A549 (cell line): Measurements from ENCODE around the gene NKD1. TPM values are rescaled to one million over a fixed set of nuclear protein-coding genes. Genes with fewer than 3 reads are reported as not detected.

Source experiments
- ATAC-seq, 2 experiments: fragments of 200-7000 bp in 1 of 2; fragments of >200 bp in 1 of 2; cut with Nextera tagmentation in 1 of 2; cut with Tn5 transposase in 1 of 2; 3 replicates each; pipeline versions ENCODE4 v1.8.0 to v1.9.1; 2018 to 2020; ENCODE audit warnings: mild to moderate bottlenecking in 1 of 2, moderate library complexity in 1 of 2
- CTCF ChIA-PET: fragments of 300-600 bp; sonication (Branson Sonifier 250); formaldehyde crosslinking; extraction: SDS; loops from one replicate; lab custom pipeline; 2021; ENCODE audit warnings: antibody characterized with exemption, inconsistent platforms; lab: Yijun Ruan, JAX
- POLR2A ChIA-PET: fragments of 350-600 bp; formaldehyde crosslinking; extraction: SDS; loops from one replicate; lab custom pipeline; 2021; ENCODE audit warnings: antibody characterized with exemption, inconsistent platforms; lab: Yijun Ruan, JAX
- DNase-seq, 2 experiments: peaks; one replicate each; pipeline versions ENCODE4 v3.0.0 to v3.0.0-alpha.2; 2011 to 2016; ENCODE audit warnings: low read depth in 1 of 2, low spot score in 1 of 2
- FAIRE-seq: peaks from 2 replicates; lab custom pipeline; 2011; peaks lifted over from hg19 to GRCh38; lab: Jason Lieb, UNC
- H3K27ac ChIP-seq, 2 experiments: fragments of >200 bp; sonication (Bioruptor Twin); formaldehyde crosslinking; 3 replicates each; pipeline ENCODE4 v1.5.1; 2016 to 2017
- H3K4me1 ChIP-seq: fragments of >200 bp; sonication (Bioruptor Twin); formaldehyde crosslinking; 3 replicates; pipeline ENCODE4 v1.6.1; 2016
- H3K4me2 ChIP-seq: fragments of >200 bp; sonication (Bioruptor Twin); formaldehyde crosslinking; 3 replicates; pipeline ENCODE4 v1.6.1; 2016
- H3K4me3 ChIP-seq: fragments of >200 bp; sonication (Bioruptor Twin); formaldehyde crosslinking; 3 replicates; pipeline ENCODE4 v1.5.1; 2016
- H3K9me3 ChIP-seq: fragments of >200 bp; sonication (Bioruptor Twin); formaldehyde crosslinking; 3 replicates; pipeline ENCODE4 v1.6.1; 2016
- BHLHE40 ChIP-seq: IDR thresholded peaks from 2 replicates; pipeline ENCODE4 v1.6.1; 2012; ENCODE audit warnings: low read depth, low read length, inconsistent platforms
- CBX2 ChIP-seq: fragments of 200-600 bp; sonication (generic); IDR thresholded peaks from 2 replicates; pipeline ENCODE4 v1.6.1; 2016; ENCODE audit warnings: low read depth, mild to moderate bottlenecking, borderline replicate concordance
- CEBPB ChIP-seq, 2 experiments: fragments of >200 bp in 1 of 2; sonication (Bioruptor Twin) in 1 of 2; formaldehyde crosslinking in 1 of 2; IDR thresholded peaks; 2 replicates each; pipeline ENCODE4 v1.6.1; 2012 to 2016
- CHD2 ChIP-seq: fragments of 150-350 bp; IDR thresholded peaks from 2 replicates; pipeline ENCODE4 v1.6.1; 2014; ENCODE audit warnings: low read length; ENCODE audit not compliant: partially characterized antibody
- EHMT2 ChIP-seq: fragments of 200-600 bp; sonication (generic); IDR thresholded peaks from 2 replicates; pipeline ENCODE4 v1.6.1; 2016; ENCODE audit warnings: antibody characterized with exemption, low read depth, mild to moderate bottlenecking, moderate library complexity
- ESRRA ChIP-seq: fragments of 150-350 bp; IDR thresholded peaks from 2 replicates; pipeline ENCODE4 v1.6.1; 2014; ENCODE audit warnings: mild to moderate bottlenecking, low read length, borderline replicate concordance
- FOXS1 ChIP-seq: fragments of 250-450 bp; sonication (Bioruptor Pico); IDR thresholded peaks from 2 replicates; pipeline ENCODE4 v1.5.0; 2020; ENCODE audit warnings: mild to moderate bottlenecking, moderate library complexity
- HDAC2 ChIP-seq: fragments of 200-600 bp; sonication (generic); IDR thresholded peaks from 2 replicates; pipeline ENCODE4 v1.6.1; 2016
- HEYL ChIP-seq: fragments of 250-450 bp; sonication (Bioruptor Pico); IDR thresholded peaks from 2 replicates; pipeline ENCODE4 v1.8.0; 2021; ENCODE audit warnings: mild to moderate bottlenecking, moderate library complexity
- HOXA7 ChIP-seq: fragments of 250-450 bp; sonication (Bioruptor Pico); IDR thresholded peaks from 2 replicates; pipeline ENCODE4 v1.5.0; 2020; ENCODE audit warnings: mild to moderate bottlenecking, moderate library complexity
- HOXB13 ChIP-seq: fragments of 250-450 bp; sonication (Bioruptor Pico); IDR thresholded peaks from 2 replicates; pipeline ENCODE4 v1.5.0; 2020; ENCODE audit warnings: low read depth, mild to moderate bottlenecking, moderate library complexity
- JUN ChIP-seq, 2 experiments: fragments of >200 bp; sonication (Bioruptor Twin); formaldehyde crosslinking; IDR thresholded peaks; 2 replicates in 1 of 2; 3 replicates in 1 of 2; pipeline ENCODE4 v1.6.1; 2016 to 2017
- MAFK ChIP-seq: fragments of 450-650 bp; IDR thresholded peaks from 2 replicates; pipeline ENCODE4 v1.6.1; 2014; ENCODE audit not compliant: partially characterized antibody
- MYC ChIP-seq: IDR thresholded peaks from 2 replicates; pipeline ENCODE4 v1.6.1; 2012; ENCODE audit warnings: mild to moderate bottlenecking, inconsistent platforms, low read length, improper control_type of control experiment, borderline replicate concordance
- NFE2L2 ChIP-seq: fragments of 150-350 bp; conservative IDR thresholded peaks from 2 replicates; pipeline ENCODE4 v1.6.1; 2014; ENCODE audit warnings: low read length
- POLR2A ChIP-seq: IDR thresholded peaks from 2 replicates; pipeline ENCODE4 v1.6.1; 2012; ENCODE audit warnings: mild to moderate bottlenecking, low read length
- POLR2AphosphoS2 ChIP-seq: conservative IDR thresholded peaks from 2 replicates; pipeline ENCODE4 v1.6.1; 2012; ENCODE audit warnings: low read length, improper control_type of control experiment, inconsistent platforms
- RARB ChIP-seq: fragments of 250-450 bp; sonication (Bioruptor Pico); IDR thresholded peaks from 2 replicates; pipeline ENCODE4 v1.8.0; 2021; ENCODE audit warnings: mild to moderate bottlenecking, moderate library complexity
- RCOR1 ChIP-seq: fragments of 150-350 bp; IDR thresholded peaks from 2 replicates; pipeline ENCODE4 v1.6.1; 2014; ENCODE audit warnings: antibody characterized with exemption, low read length, low read depth
- RFX5 ChIP-seq: fragments of 450-650 bp; IDR thresholded peaks from 2 replicates; pipeline ENCODE4 v1.7.1; 2014; ENCODE audit warnings: antibody characterized with exemption, mild to moderate bottlenecking, moderate library complexity
- RNF2 ChIP-seq: fragments of 200-600 bp; sonication (generic); IDR thresholded peaks from 2 replicates; pipeline ENCODE4 v1.6.1; 2016; ENCODE audit warnings: low read depth, mild to moderate bottlenecking, antibody characterized with exemption, moderate library complexity, borderline replicate concordance
- TP53 ChIP-seq: fragments of 250-450 bp; sonication (Bioruptor Pico); IDR thresholded peaks from 2 replicates; pipeline ENCODE4 v1.5.0; 2021; ENCODE audit warnings: mild to moderate bottlenecking, moderate library complexity
- ZSCAN20 ChIP-seq: fragments of 250-450 bp; sonication (Bioruptor Pico); IDR thresholded peaks from 2 replicates; pipeline ENCODE4 v1.8.0; 2022; ENCODE audit warnings: mild to moderate bottlenecking, moderate library complexity
- WGBS: methylation state at CpG from one replicate; pipeline ENCODE4 v1.1.6; 2017; ENCODE audit errors: missing lambda C conversion rate; 5-methylcytosine and 5-hydroxymethylcytosine counted together
- polyA plus RNA-seq, 4 experiments: library from polyadenylated mRNA; depleted of rRNA in 3 of 4; stranded (reverse); fragments of >200 nt; fragmentation: RNase III in 1 of 4; extraction: RNeasy Plus Mini Kit Qiagen cat#74134 plus additional on column Dnase treatment in 1 of 4; gene quantifications; 2 replicates in 3 of 4; 3 replicates in 1 of 4; pipeline ENCODE4 v1.2.3, GENCODE V29; 2011 to 2017
- TF ChIP-seq, protein P1 (sequence below): IDR thresholded peaks from 2 replicates; pipeline ENCODE4 v1.6.1; 2012
- TF ChIP-seq, protein P2 (sequence below): IDR thresholded peaks from 2 replicates; pipeline ENCODE4 v1.6.1; 2012; ENCODE audit warnings: low read depth, borderline replicate concordance
- TF ChIP-seq, protein P3 (sequence below): fragments of 250-450 bp; sonication (Bioruptor Pico); IDR thresholded peaks from 2 replicates; pipeline ENCODE4 v1.5.0; 2021; ENCODE audit warnings: mild to moderate bottlenecking, moderate library complexity, borderline replicate concordance
- TF ChIP-seq, protein P4 (sequence below): fragments of >200 bp; sonication (Bioruptor Twin); formaldehyde crosslinking; IDR thresholded peaks from 3 replicates; pipeline ENCODE4 v1.5.1; 2016
- TF ChIP-seq, protein P5 (sequence below): fragments of 250-450 bp; sonication (Bioruptor Pico); IDR thresholded peaks from 2 replicates; pipeline ENCODE4 v1.5.0; 2020; ENCODE audit warnings: low read depth, mild to moderate bottlenecking, moderate library complexity
- TF ChIP-seq, protein P6 (sequence below): fragments of 200-600 bp; sonication (generic); IDR thresholded peaks from 2 replicates; pipeline ENCODE4 v1.6.1; 2016; ENCODE audit warnings: antibody characterized with exemption, mild to moderate bottlenecking, moderate library complexity

The NKD1 gene
- polyA plus RNA-seq, 2 of the 4 experiments (the other 2 are of a cell fraction) = 0.10 to 0.19 TPM

DNA sequence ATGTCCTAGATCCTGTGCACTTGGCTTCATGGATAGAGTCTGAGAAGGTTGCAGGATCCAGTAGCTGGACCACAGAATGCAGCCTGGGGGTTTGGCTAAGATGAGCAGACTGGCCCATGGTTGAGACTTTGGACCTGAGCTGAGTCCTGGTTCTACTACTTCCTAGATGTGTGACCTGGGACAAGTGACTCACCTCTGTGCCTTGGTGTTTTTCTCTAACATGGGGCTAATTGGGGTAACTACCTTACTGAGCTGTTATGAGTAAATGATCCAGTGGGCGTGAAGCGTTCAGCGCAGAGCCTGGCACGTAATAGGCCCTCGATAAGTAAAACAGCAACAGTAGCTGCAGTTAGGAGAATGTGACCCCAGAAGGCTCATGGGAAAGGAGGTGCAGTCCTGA, 94.2 kb downstream of the NKD1 start:
- FAIRE-seq (no peak), ATAC-seq (no peak), DNase-seq (no peak)
- H3K4me3 ChIP-seq = no peak overlapping the region
- H3K9me3 ChIP-seq = no peaks in the 10 kb centered on the region
- TF ChIP-seq, protein P1, sequence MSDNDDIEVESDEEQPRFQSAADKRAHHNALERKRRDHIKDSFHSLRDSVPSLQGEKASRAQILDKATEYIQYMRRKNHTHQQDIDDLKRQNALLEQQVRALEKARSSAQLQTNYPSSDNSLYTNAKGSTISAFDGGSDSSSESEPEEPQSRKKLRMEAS = no peak
- TF ChIP-seq RCOR1 (no peak), MYC (no peak), JUN (IDR thresholded peaks at IDR 0.05) (no peak), POLR2AphosphoS2 (no peak), HEYL (CRISPR knock-in tag) (no peak), POLR2A (no peak), BHLHE40 (no peak), TP53 (CRISPR knock-in tag) (no peak), NFE2L2 (no peak), CBX2 (no peak), ESRRA (no peak), HOXB13 (CRISPR knock-in tag) (no peak), MAFK (no peak)
- TF ChIP-seq, protein P2, sequence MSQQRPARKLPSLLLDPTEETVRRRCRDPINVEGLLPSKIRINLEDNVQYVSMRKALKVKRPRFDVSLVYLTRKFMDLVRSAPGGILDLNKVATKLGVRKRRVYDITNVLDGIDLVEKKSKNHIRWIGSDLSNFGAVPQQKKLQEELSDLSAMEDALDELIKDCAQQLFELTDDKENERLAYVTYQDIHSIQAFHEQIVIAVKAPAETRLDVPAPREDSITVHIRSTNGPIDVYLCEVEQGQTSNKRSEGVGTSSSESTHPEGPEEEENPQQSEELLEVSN = no peak
- TF ChIP-seq, protein P3, sequence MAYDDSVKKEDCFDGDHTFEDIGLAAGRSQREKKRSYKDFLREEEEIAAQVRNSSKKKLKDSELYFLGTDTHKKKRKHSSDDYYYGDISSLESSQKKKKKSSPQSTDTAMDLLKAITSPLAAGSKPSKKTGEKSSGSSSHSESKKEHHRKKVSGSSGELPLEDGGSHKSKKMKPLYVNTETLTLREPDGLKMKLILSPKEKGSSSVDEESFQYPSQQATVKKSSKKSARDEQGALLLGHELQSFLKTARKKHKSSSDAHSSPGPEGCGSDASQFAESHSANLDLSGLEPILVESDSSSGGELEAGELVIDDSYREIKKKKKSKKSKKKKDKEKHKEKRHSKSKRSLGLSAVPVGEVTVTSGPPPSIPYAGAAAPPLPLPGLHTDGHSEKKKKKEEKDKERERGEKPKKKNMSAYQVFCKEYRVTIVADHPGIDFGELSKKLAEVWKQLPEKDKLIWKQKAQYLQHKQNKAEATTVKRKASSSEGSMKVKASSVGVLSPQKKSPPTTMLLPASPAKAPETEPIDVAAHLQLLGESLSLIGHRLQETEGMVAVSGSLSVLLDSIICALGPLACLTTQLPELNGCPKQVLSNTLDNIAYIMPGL (CRISPR knock-in tag) = no peak
- POLR2A ChIA-PET = no interaction called here
- no peak overlapping the region for H3K4me2 ChIP-seq
- WGBS = 70% methylated on average over 5 of the region's 5 CpGs
- H3K27ac ChIP-seq = no peak overlapping the region
- CTCF ChIA-PET = interaction anchor here (0.7 to 2.4 kb wide), 2 partner anchors 23 to 268 kb away, joined by 3 to 14 read pairs; no protein-coding TSS in a partner anchor
- H3K4me1 ChIP-seq = no peaks in the 10 kb centered on the region

DNA sequence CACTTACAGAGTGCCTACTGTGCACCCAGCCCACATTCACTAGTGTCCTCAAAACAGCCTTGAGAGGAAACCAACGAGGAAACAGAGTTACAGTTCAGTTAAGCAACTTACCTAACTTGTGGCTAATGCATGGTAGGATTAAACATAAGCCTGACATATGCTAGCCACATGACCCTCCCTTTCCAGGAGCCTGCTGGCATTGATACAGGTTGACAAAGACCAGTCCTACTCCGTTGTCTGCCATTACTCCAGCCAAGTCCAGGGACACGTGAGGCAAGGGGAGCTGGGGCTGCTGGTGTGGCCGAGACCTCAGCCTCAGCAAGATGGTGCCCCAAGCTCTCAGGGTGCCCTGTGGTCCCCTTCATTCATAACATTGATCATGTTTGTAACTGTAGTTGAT, 95.0 kb downstream of the NKD1 start:
- no peak for TF ChIP-seq POLR2A
- TF ChIP-seq, protein P1 = no peak
- no peak for TF ChIP-seq RCOR1
- TF ChIP-seq CEBPB (IDR thresholded peaks at IDR 0.05) = no peak
- TF ChIP-seq, protein P4, sequence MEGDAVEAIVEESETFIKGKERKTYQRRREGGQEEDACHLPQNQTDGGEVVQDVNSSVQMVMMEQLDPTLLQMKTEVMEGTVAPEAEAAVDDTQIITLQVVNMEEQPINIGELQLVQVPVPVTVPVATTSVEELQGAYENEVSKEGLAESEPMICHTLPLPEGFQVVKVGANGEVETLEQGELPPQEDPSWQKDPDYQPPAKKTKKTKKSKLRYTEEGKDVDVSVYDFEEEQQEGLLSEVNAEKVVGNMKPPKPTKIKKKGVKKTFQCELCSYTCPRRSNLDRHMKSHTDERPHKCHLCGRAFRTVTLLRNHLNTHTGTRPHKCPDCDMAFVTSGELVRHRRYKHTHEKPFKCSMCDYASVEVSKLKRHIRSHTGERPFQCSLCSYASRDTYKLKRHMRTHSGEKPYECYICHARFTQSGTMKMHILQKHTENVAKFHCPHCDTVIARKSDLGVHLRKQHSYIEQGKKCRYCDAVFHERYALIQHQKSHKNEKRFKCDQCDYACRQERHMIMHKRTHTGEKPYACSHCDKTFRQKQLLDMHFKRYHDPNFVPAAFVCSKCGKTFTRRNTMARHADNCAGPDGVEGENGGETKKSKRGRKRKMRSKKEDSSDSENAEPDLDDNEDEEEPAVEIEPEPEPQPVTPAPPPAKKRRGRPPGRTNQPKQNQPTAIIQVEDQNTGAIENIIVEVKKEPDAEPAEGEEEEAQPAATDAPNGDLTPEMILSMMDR = no peak
- no peak for TF ChIP-seq POLR2AphosphoS2
- no peak for TF ChIP-seq EHMT2
- TF ChIP-seq, protein P5, sequence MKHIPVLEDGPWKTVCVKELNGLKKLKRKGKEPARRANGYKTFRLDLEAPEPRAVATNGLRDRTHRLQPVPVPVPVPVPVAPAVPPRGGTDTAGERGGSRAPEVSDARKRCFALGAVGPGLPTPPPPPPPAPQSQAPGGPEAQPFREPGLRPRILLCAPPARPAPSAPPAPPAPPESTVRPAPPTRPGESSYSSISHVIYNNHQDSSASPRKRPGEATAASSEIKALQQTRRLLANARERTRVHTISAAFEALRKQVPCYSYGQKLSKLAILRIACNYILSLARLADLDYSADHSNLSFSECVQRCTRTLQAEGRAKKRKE = no peak
- no peak for TF ChIP-seq RARB (CRISPR knock-in tag)
- no peak for TF ChIP-seq TP53 (CRISPR knock-in tag)
- TF ChIP-seq CHD2 = no peak
- no peak for TF ChIP-seq ZSCAN20 (CRISPR knock-in tag)
- TF ChIP-seq HOXA7 (CRISPR knock-in tag) = no peak
- no peak for TF ChIP-seq RNF2
- TF ChIP-seq FOXS1 = no peak
- TF ChIP-seq RFX5 = no peak
- TF ChIP-seq, protein P6, sequence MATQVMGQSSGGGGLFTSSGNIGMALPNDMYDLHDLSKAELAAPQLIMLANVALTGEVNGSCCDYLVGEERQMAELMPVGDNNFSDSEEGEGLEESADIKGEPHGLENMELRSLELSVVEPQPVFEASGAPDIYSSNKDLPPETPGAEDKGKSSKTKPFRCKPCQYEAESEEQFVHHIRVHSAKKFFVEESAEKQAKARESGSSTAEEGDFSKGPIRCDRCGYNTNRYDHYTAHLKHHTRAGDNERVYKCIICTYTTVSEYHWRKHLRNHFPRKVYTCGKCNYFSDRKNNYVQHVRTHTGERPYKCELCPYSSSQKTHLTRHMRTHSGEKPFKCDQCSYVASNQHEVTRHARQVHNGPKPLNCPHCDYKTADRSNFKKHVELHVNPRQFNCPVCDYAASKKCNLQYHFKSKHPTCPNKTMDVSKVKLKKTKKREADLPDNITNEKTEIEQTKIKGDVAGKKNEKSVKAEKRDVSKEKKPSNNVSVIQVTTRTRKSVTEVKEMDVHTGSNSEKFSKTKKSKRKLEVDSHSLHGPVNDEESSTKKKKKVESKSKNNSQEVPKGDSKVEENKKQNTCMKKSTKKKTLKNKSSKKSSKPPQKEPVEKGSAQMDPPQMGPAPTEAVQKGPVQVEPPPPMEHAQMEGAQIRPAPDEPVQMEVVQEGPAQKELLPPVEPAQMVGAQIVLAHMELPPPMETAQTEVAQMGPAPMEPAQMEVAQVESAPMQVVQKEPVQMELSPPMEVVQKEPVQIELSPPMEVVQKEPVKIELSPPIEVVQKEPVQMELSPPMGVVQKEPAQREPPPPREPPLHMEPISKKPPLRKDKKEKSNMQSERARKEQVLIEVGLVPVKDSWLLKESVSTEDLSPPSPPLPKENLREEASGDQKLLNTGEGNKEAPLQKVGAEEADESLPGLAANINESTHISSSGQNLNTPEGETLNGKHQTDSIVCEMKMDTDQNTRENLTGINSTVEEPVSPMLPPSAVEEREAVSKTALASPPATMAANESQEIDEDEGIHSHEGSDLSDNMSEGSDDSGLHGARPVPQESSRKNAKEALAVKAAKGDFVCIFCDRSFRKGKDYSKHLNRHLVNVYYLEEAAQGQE = no peak
- TF ChIP-seq HDAC2 = no peak
- TF ChIP-seq, all 56 proteins: peak for 0
- ATAC-seq = no peak
- CTCF ChIA-PET = no interaction called here

More for the DNA sequence above, 95.0 kb downstream of the NKD1 start:
- 13% methylated on average over 3 of the region's 4 CpGs for WGBS
- Histone ChIP-seq H3K4me2 (no peak overlapping the region), H3K27ac (no peak overlapping the region), H3K9me3 (no peaks in the 10 kb centered on the region), H3K4me3 (no peak overlapping the region), H3K4me1 (no peaks in the 10 kb centered on the region)
- no peak for FAIRE-seq
- POLR2A ChIA-PET = no interaction called here
- DNase-seq = no peak
